Upper lobe of left lung (tissue), 6 donors: ENCODE results near the gene ANO10. TPM values are rescaled to one million over a fixed set of nuclear protein-coding genes. Genes with fewer than 3 reads are reported as not detected.

Source experiments
- ATAC-seq, 2 donors: fragments of 200-7000 bp; cut with Tn5 transposase; one replicate each; pipeline ENCODE4 v1.9.1; 2022; ENCODE audit warnings: mild to moderate bottlenecking in 2 of 2, moderate library complexity in 2 of 2; ENCODE audit not compliant: low FRiP score in 2 of 2
- DNase-seq, 2 donors: peaks; one replicate each; pipeline ENCODE4 v3.0.0-alpha.2; 2019 to 2020
- H3K27ac ChIP-seq, 4 donors: fragments of 200-600 bp; sonication (generic); one replicate each; pipeline ENCODE4 v1.5.1; 2016 to 2019
- H3K27me3 ChIP-seq, 4 donors: fragments of 200-600 bp; sonication (generic); one replicate each; pipeline ENCODE4 v1.5.1; 2017 to 2019
- H3K36me3 ChIP-seq, 4 donors: fragments of 200-600 bp; sonication (generic); one replicate each; pipeline ENCODE4 v1.5.1; 2016 to 2019
- H3K4me1 ChIP-seq, 4 donors: fragments of 200-600 bp; sonication (generic); one replicate each; pipeline ENCODE4 v1.5.1; 2018 to 2019
- H3K4me3 ChIP-seq, 4 donors: fragments of 200-600 bp; sonication (generic); one replicate each; pipeline ENCODE4 v1.5.1; 2017 to 2019; ENCODE audit warnings: mild to moderate bottlenecking in 2 of 4, moderate library complexity in 1 of 4
- H3K9me3 ChIP-seq, 4 donors: fragments of 200-600 bp; sonication (generic); one replicate each; pipeline ENCODE4 v1.5.1; 2018 to 2019
- CTCF ChIP-seq, 6 experiments: fragments of 450-650 bp in 4 of 6; fragments of 200-600 bp in 2 of 6; sonication (generic) in 2 of 6; IDR thresholded peaks; one replicate each; pipeline ENCODE4 v1.5.1; 2016 to 2019; ENCODE audit warnings: antibody characterized with exemption in 6 of 6
- EP300 ChIP-seq, 4 donors: sonication (generic); formaldehyde crosslinking; IDR thresholded peaks; one replicate each; pipeline ENCODE4 v1.5.1; 2017; ENCODE audit warnings: antibody characterized with exemption in 4 of 4, control low read depth in 2 of 4
- POLR2A ChIP-seq, 4 donors: fragments of 450-650 bp; IDR thresholded peaks; one replicate each; pipeline ENCODE4 v1.5.1; 2016 to 2017; ENCODE audit warnings: antibody characterized with exemption in 4 of 4, mild to moderate bottlenecking in 2 of 4
- POLR2AphosphoS5 ChIP-seq, 2 donors: sonication (generic); formaldehyde crosslinking; IDR thresholded peaks; one replicate each; pipeline ENCODE4 v1.5.1; 2017; ENCODE audit warnings: antibody characterized with exemption in 2 of 2
- WGBS, 2 donors: methylation state at CpG; one replicate each; pipeline ENCODE4 v1.1.5; 2017 to 2018; 5-methylcytosine and 5-hydroxymethylcytosine counted together
- total RNA-seq, 6 donors: library from RNA; depleted of rRNA in 4 of 6; stranded (reverse); fragments of >200 nt in 4 of 6; gene quantifications; one replicate each; pipeline versions ENCODE4 v1.1.0 to v1.2.1, GENCODE V29; 2016 to 2021
- donor health status: DM: no; HTN: no; CAD: no; lungs with moderate emphysema.
- donor health status: DM: no; HTN: yes; CAD: no; lungs with severe emphysema.

Gene ANO10
- total RNA-seq, 6 donors from 2014 or later, result 12.9 to 27.2 (median 18.3) TPM

- Histone ChIP-seq H3K27me3 (no peaks in the 10 kb centered on the region), H3K4me3 (no peak overlapping the region), H3K4me1 (peaks cover 12 to 55% (median 31%) of the 10 kb centered on the region in 4 donors), H3K9me3 (no peaks in the 10 kb centered on the region), H3K27ac (peak overlapping the region; percentile 85 to 94 (median 88)), H3K36me3 (no peaks in the 10 kb centered on the region)
- TF ChIP-seq POLR2A (IDR thresholded peaks at IDR 0.05) (no peak), POLR2AphosphoS5 (IDR thresholded peaks at IDR 0.05) (no peak), EP300 (IDR thresholded peaks at IDR 0.05) (no peak), CTCF (IDR thresholded peaks at IDR 0.05) (no peak)
- no peak for DNase-seq
- ATAC-seq, result no peak
Measured at GRCh38 chr3:43388915-43389314, 232.9 kb downstream of the ANO10 start.

- Histone ChIP-seq H3K4me3 (no peak overlapping the region), H3K27me3 (no peaks in the 10 kb centered on the region), H3K9me3 (no peaks in the 10 kb centered on the region), H3K27ac (peak overlapping the region; percentile 18 to 94 (median 87)), H3K4me1 (peaks cover 12 to 49% (median 31%) of the 10 kb centered on the region in 4 donors), H3K36me3 (no peaks in the 10 kb centered on the region)
- 83 to 91% methylated on average over 5 of the region's 5 CpGs for WGBS, 2 donors
- TF ChIP-seq EP300 (IDR thresholded peaks at IDR 0.05) (no peak), CTCF (IDR thresholded peaks at IDR 0.05) (no peak), POLR2AphosphoS5 (IDR thresholded peaks at IDR 0.05) (no peak), POLR2A (IDR thresholded peaks at IDR 0.05) (no peak)
- DNase-seq, result no peak
- no peak for ATAC-seq
Measured at GRCh38 chr3:43388175-43388574, 233.6 kb downstream of the ANO10 start.

GRCh38 chr3:43379343-43379742, 242.5 kb downstream of the ANO10 start:
- DNase-seq, result no peak
- WGBS, 2 donors, result 71 to 85% methylated on average over 3 of the region's 3 CpGs
- H3K4me3 ChIP-seq, result no peak overlapping the region
- H3K27ac ChIP-seq, result no peak overlapping the region
- ATAC-seq, result no peak
- TF ChIP-seq POLR2A (IDR thresholded peaks at IDR 0.05) (no peak), POLR2AphosphoS5 (IDR thresholded peaks at IDR 0.05) (no peak), CTCF (IDR thresholded peaks at IDR 0.05) (no peak), EP300 (IDR thresholded peaks at IDR 0.05) (no peak)
- H3K36me3 ChIP-seq, result no peaks in the 10 kb centered on the region
- H3K4me1 ChIP-seq, result peaks cover 0 to 12% (median 6%) of the 10 kb centered on the region in 4 donors
- no peaks in the 10 kb centered on the region for H3K27me3 ChIP-seq
- no peaks in the 10 kb centered on the region for H3K9me3 ChIP-seq

GRCh38 chr3:43378066-43378935, 243.5 kb downstream of the ANO10 start:
- WGBS, 2 donors, result 79 to 100% methylated on average over 2 of the region's 2 CpGs
- ATAC-seq (peak; percentile 41 to 68), DNase-seq (peak in 1 of 2 donors; percentile 58)
- Histone ChIP-seq H3K4me3 (no peak overlapping the region), H3K27me3 (no peaks in the 10 kb centered on the region), H3K36me3 (no peaks in the 10 kb centered on the region), H3K4me1 (peaks cover 0 to 12% (median 6%) of the 10 kb centered on the region in 4 donors), H3K27ac (no peak overlapping the region), H3K9me3 (no peaks in the 10 kb centered on the region)
- TF ChIP-seq CTCF (IDR thresholded peaks at IDR 0.05) (peak; percentile 45 to 67 (median 58)), EP300 (IDR thresholded peaks at IDR 0.05) (no peak)

- ATAC-seq (no peak), DNase-seq (no peak)
- H3K4me1 ChIP-seq, result peaks cover 0 to 8% (median 5%) of the 10 kb centered on the region in 4 donors
- WGBS, 2 donors, result 86 to 89% methylated on average over 2 to 3 of the region's 3 CpGs
- H3K4me3 ChIP-seq, result no peak overlapping the region
- H3K36me3 ChIP-seq, result no peaks in the 10 kb centered on the region
- no peak overlapping the region for H3K27ac ChIP-seq
- no peaks in the 10 kb centered on the region for H3K27me3 ChIP-seq
- TF ChIP-seq CTCF (IDR thresholded peaks at IDR 0.05), result no peak
- no peak for TF ChIP-seq EP300 (IDR thresholded peaks at IDR 0.05)
- no peak for TF ChIP-seq POLR2AphosphoS5 (IDR thresholded peaks at IDR 0.05)
- TF ChIP-seq POLR2A (IDR thresholded peaks at IDR 0.05), result no peak
- H3K9me3 ChIP-seq, result no peaks in the 10 kb centered on the region
Measured at GRCh38 chr3:43373560-43373928, 248.3 kb downstream of the ANO10 start.
